OCI-LY7 (cell line): ENCODE results near the gene PNLIPRP3. TPM values are rescaled to one million over a fixed set of nuclear protein-coding genes. Genes with fewer than 3 reads are reported as not detected.

Experiments
- BruUV-seq: library from RNA; stranded (reverse); fragments of 400-500 nt; replicated peaks from 2 replicates; lab custom pipeline; 2021; lab: Mats Ljungman, UMichigan
- CTCF ChIA-PET: fragments of 300-600 bp; sonication (Branson Sonifier 250); formaldehyde crosslinking; loops from one replicate; lab custom pipeline; 2022; ENCODE audit warnings: antibody characterized with exemption; ENCODE audit not compliant: unreplicated experiment; lab: Charles Lee
- POLR2A ChIA-PET: fragments of 300-600 bp; sonication (Branson Sonifier 250); formaldehyde crosslinking; loops from one replicate; lab custom pipeline; 2022; ENCODE audit warnings: antibody characterized with exemption; lab: Charles Lee
- DNase-seq: peaks from one replicate; pipeline ENCODE4 v3.0.0-alpha.2; 2015; ENCODE audit warnings: low spot score
- H2AFZ ChIP-seq: fragments of 200-600 bp; sonication (generic), shearing (Covaris generic); 2 replicates; pipeline ENCODE4 v1.6.1; 2014; ENCODE audit warnings: mild to moderate bottlenecking, antibody characterized with exemption, low read length, moderate library complexity
- H3K27ac ChIP-seq: fragments of 200-600 bp; sonication (generic); 2 replicates; pipeline ENCODE4 v1.5.1; 2014; ENCODE audit warnings: mixed run types, low read depth, mild to moderate bottlenecking, moderate library complexity, low read length, inconsistent platforms; ENCODE audit not compliant: poor library complexity, severe bottlenecking
- H3K36me3 ChIP-seq: fragments of 200-600 bp; sonication (generic); 2 replicates; pipeline ENCODE4 v1.6.1; 2014; ENCODE audit warnings: mild to moderate bottlenecking, antibody characterized with exemption, low read length, moderate library complexity, mixed read lengths; ENCODE audit not compliant: insufficient read depth
- H3K4me1 ChIP-seq: fragments of 200-600 bp; sonication (generic); 2 replicates; pipeline ENCODE4 v1.5.1; 2014; ENCODE audit warnings: mild to moderate bottlenecking, low read length; ENCODE audit not compliant: insufficient read depth, poor library complexity, severe bottlenecking
- H3K4me2 ChIP-seq: fragments of 200-600 bp; sonication (generic); 2 replicates; pipeline ENCODE4 v1.6.1; 2014; ENCODE audit warnings: mild to moderate bottlenecking, low read length
- H3K4me3 ChIP-seq: fragments of 200-600 bp; sonication (generic); 2 replicates; pipeline ENCODE4 v1.5.1; 2014; ENCODE audit warnings: mild to moderate bottlenecking, low read depth, low read length; ENCODE audit not compliant: poor library complexity, severe bottlenecking
- H3K79me2 ChIP-seq: fragments of 200-600 bp; sonication (generic); 2 replicates; pipeline ENCODE4 v1.6.1; 2016; ENCODE audit warnings: low read depth, mild to moderate bottlenecking, low read length, moderate library complexity, mixed read lengths; ENCODE audit not compliant: insufficient read depth
- H3K9me2 ChIP-seq: fragments of 200-600 bp; sonication (generic); 2 replicates; pipeline ENCODE4 v1.6.1; 2016; ENCODE audit warnings: mild to moderate bottlenecking, low read length, mixed read lengths; ENCODE audit not compliant: insufficient read depth
- H3K9me3 ChIP-seq: fragments of 200-600 bp; sonication (generic); 2 replicates; pipeline ENCODE4 v1.6.1; 2014; ENCODE audit warnings: mild to moderate bottlenecking, mixed run types, low read length, mixed read lengths
- H4K20me1 ChIP-seq: fragments of 200-600 bp; sonication (generic); 2 replicates; pipeline ENCODE4 v1.6.1; 2014; ENCODE audit warnings: mild to moderate bottlenecking, antibody characterized with exemption, low read length, moderate library complexity, mixed read lengths; ENCODE audit not compliant: insufficient read depth
- EZH2phosphoT487 ChIP-seq: fragments of 200-600 bp; sonication (generic); IDR thresholded peaks from 2 replicates; pipeline ENCODE4 v1.6.1; 2018; ENCODE audit warnings: low read depth, borderline replicate concordance, mild to moderate bottlenecking, mixed run types, antibody characterized with exemption, low read length, moderate library complexity, mixed read lengths
- intact Hi-C: fragments of 100-400 bp; cut with micrococcal nuclease; formaldehyde crosslinking; loops from one replicate; pipeline ENCODE4 v1.10.0; 2022; ENCODE audit not compliant: unreplicated experiment
- total RNA-seq, 2 experiments: library from RNA; depleted of rRNA in 1 of 2; stranded (reverse); fragments of >200 nt in 1 of 2; shearing (Covaris generic) in 1 of 2; gene quantifications; 2 replicates each; pipeline ENCODE4 v1.2.3, GENCODE V29; 2014 to 2022
- TF ChIP-seq, protein P1 (sequence below): fragments of 200-600 bp; sonication (generic); conservative IDR thresholded peaks from 2 replicates; pipeline ENCODE4 v1.5.1; 2014; ENCODE audit warnings: mild to moderate bottlenecking, antibody characterized with exemption, low read length, moderate library complexity, mixed read lengths

Gene PNLIPRP3
- total RNA-seq, 2 experiments from 2014 or later = not detected

DNA sequence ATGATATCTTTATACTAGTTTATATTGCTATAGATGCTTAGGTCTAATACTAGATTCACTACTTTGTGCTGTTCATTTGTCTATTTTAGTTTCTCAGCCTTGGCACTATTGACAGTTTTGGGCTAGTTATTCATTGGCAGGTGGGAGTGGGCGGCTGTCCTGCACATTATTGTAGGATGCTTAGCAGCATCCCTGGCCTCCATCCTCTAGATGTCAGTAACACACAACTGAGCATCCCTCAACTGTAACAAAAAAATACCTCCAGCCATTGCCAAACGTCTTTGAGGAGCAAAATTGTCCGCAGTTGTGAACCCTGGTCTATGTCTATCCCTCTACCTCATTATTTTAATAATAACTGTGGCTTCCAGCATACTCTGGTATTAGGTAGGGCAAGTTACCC, 83.7 kb downstream of the PNLIPRP3 start:
- no peak overlapping the region for H3K4me3 ChIP-seq
- H3K4me1 ChIP-seq = no peaks in the 10 kb centered on the region
- no peaks in the 10 kb centered on the region for H3K36me3 ChIP-seq
- H3K79me2 ChIP-seq = no peaks in the 10 kb centered on the region
- no peaks in the 10 kb centered on the region for H3K9me3 ChIP-seq
- no peak for TF ChIP-seq EZH2phosphoT487
- TF ChIP-seq, protein P1, sequence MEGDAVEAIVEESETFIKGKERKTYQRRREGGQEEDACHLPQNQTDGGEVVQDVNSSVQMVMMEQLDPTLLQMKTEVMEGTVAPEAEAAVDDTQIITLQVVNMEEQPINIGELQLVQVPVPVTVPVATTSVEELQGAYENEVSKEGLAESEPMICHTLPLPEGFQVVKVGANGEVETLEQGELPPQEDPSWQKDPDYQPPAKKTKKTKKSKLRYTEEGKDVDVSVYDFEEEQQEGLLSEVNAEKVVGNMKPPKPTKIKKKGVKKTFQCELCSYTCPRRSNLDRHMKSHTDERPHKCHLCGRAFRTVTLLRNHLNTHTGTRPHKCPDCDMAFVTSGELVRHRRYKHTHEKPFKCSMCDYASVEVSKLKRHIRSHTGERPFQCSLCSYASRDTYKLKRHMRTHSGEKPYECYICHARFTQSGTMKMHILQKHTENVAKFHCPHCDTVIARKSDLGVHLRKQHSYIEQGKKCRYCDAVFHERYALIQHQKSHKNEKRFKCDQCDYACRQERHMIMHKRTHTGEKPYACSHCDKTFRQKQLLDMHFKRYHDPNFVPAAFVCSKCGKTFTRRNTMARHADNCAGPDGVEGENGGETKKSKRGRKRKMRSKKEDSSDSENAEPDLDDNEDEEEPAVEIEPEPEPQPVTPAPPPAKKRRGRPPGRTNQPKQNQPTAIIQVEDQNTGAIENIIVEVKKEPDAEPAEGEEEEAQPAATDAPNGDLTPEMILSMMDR = no peak
- CTCF ChIA-PET = no interaction called here
- no peaks in the 10 kb centered on the region for H3K9me2 ChIP-seq
- H4K20me1 ChIP-seq = no peaks in the 10 kb centered on the region
- intact Hi-C loops = no loop called here
- no peak overlapping the region for H3K4me2 ChIP-seq
- POLR2A ChIA-PET = no interaction called here
- BruUV-seq = no TSS peak
- no peak overlapping the region for H3K27ac ChIP-seq
- no peak for DNase-seq
- no peak overlapping the region for H2AFZ ChIP-seq

DNA sequence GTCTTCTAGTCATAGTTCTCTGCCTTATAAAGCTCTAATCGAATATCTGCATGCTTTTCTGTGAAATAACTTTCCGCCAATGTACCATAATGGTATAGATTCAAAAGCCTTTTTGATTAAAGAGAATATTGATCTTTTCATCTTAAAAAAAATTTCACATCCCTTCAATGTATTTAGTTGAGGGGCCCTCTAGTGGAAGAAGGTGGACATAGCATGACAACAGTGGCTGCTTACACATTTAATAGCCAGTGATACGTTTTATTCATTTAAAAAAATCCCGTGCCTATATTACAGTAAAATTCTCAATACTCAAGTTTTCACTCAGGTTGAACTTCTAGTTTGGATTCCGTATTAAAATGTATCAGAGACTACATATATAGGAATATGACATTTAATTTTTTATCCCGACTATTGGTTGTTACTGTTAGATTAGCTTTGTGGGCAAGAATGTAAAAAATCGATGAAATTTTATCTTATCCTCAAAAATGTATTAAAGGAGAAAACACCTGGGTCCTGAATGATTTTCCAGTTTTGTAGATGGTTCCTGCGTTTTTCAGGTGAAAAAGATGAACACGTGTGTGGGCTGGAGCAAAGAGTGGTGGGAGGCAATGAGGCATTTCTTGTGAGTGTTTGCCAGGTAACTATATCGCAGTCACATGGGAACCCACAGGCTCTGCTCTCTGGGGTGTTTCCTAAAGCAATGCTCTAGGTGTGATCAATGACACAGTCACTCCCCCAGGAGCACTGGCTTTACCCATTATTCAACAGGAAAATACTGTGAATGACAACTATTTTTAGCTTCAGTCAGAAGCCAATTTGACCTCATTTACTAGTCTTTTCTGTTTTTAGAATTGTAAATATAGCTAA, 94.0 kb downstream of the PNLIPRP3 start:
- no peak overlapping the region for H2AFZ ChIP-seq
- H3K9me2 ChIP-seq = no peaks in the 10 kb centered on the region
- no peaks in the 10 kb centered on the region for H3K4me1 ChIP-seq
- H3K27ac ChIP-seq = no peak overlapping the region
- no peaks in the 10 kb centered on the region for H3K36me3 ChIP-seq
- H3K79me2 ChIP-seq = no peaks in the 10 kb centered on the region
- DNase-seq = peak; percentile 30
- H3K4me3 ChIP-seq = no peak overlapping the region
- ChIA-PET CTCF (no interaction called here), POLR2A (no interaction called here)
- no peaks in the 10 kb centered on the region for H4K20me1 ChIP-seq
- TF ChIP-seq, protein P1 = peak; percentile 90
- TF ChIP-seq EZH2phosphoT487 = no peak
- no TSS peak for BruUV-seq
- no peak overlapping the region for H3K4me2 ChIP-seq
- H3K9me3 ChIP-seq = no peaks in the 10 kb centered on the region
- intact Hi-C loops = no loop called here

DNA sequence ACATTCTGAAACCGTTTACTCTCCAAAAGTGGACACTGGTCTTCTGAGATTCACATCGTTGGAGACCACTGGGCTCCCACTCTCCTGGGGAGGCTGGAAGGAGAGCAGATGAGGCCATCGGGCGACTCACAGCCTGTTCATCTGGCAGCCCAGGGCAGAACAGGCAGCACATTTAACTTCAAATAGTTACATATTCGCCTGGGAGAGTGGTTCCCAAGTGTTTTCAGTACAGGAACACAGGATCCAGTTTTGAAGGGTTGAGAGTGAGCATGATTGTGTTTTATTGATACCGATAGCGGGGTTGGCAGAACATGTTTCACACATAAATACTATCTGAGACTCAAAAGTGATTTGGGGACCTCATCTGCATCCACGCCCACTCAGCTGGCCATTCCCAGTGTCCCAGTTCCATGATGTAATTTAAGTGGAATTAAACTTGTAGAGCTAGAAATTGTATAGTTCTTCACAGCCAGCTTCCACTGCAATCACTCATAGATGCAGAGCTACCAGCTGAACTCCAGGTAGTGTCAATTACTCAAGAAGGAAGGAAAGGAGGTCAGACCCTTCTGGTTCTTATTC, 95.2 kb downstream of the PNLIPRP3 start:
- Histone ChIP-seq H3K9me2 (no peaks in the 10 kb centered on the region), H3K4me1 (no peaks in the 10 kb centered on the region), H3K79me2 (no peaks in the 10 kb centered on the region), H3K4me2 (no peak overlapping the region), H3K9me3 (no peaks in the 10 kb centered on the region), H3K4me3 (no peak overlapping the region), H2AFZ (no peak overlapping the region), H4K20me1 (no peaks in the 10 kb centered on the region), H3K27ac (no peak overlapping the region), H3K36me3 (no peaks in the 10 kb centered on the region)
- intact Hi-C loops = no loop called here
- no TSS peak for BruUV-seq
- POLR2A ChIA-PET = interaction anchor here (0.5 kb wide), 1 partner anchor 179 kb away, joined by 3 read pairs; no protein-coding TSS in a partner anchor
- TF ChIP-seq, protein P1 = no peak
- no peak for TF ChIP-seq EZH2phosphoT487
- no peak for DNase-seq
- CTCF ChIA-PET = no interaction called here
